ENCODE results near the gene BMPR2.

Gene BMPR2

DNA sequence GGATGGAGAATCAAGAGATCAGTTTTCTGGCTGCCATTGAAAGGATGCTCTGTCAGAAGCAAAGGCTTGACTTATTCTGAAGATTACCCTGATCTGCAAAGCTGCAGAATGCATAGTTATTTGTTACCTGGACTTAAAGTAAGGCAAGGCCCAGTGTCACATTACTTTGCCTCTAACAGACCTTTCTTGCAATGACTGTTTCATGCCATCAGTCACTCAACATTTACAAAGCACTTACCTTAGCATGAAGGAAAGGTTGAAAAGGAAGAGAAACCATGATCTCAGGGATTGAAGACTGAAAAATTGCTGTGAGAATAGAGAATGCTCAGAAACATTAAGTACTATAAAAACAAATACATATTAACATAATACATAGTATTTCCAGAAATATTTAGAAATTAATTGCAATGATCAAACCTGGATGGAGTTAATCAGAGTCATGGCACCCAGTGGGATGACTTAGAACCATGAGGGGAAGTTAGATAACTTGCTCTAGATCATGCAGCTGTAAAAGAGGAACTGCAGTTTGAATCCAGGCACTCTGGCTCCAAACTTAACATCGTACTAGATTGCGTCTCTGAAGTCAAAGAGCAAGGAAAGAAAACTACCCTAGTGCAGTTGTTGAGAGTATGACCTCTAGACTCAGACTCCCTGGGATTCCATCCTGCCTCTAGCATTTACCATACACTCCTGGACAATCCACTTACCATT lies 232.2 kb downstream of the BMPR2 start:
- DNase-seq: no peak

DNA sequence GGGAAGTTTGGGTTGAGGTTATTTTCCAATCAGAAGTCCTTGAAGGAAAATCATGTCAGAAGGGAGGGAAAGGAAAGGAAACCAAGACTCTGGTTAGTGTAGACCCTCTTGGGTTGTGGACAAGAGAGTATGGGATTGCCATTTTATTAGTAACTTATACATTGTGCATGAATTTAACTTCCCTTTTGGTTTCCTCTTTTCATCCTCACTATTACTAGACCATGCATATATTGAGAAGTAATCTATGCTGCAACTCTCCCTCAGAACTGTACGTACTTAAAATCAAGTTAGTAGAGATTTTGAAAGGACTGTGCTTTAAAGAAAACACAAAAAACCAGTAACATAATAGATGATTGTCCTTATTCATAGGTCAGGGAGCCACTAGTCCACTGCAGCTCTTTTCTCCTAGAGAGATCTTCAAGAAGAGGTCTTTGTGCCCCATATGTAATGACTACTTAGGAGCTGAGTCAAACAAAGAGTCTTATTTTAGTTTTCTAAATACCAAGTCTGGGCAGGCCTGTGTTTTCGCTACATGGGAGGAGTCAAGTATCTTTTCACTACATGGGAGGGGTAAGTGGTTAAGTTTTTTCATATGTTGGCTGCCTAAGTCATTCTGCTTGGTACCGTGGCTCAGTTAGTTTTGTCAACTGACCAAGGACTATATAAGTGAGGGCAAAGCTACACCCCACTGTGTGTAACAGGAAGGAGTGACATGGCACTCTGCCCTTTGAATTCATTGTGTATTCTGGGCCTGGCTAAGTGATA lies 233.4 kb downstream of the BMPR2 start:
- DNase-seq: no peak

DNA sequence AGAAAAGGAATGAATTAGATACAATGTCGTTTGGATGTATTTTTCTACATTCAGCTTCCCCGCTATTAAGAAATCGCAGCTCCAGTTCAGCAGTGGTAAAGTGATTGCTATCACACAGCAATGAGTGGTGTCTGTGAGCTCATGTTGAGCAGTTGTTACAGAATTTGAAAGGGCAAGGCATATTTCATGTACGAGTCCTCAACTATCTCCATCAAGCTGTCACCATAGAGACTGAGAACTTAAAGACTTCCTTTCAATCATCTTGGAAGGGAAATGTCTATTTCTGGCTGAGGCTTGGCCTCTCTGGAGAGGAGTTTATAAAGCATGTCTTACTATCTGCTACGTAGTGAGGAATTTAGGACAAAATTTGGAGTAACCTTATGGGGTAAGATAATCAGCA lies 234.3 kb downstream of the BMPR2 start:
- no peak for DNase-seq

DNA sequence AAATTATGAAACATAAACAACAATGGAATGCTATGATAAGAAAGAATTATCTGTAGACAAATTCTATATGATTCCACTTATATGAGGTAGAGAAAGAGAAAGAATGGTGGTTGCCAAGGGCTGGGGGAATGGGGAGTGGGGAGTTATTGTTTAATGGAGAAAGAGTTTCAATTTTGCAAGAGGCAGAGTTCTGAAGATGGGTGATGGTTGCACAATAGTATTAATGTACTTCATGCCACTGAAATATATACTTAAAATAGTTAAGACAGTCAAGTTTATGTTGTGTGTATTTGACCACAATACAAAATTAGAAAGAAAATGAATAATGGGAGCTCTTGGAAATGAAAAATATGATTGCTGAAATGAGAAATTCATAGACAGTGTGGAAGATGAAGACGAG lies 236.0 kb downstream of the BMPR2 start:
- DNase-seq: no peak

DNA sequence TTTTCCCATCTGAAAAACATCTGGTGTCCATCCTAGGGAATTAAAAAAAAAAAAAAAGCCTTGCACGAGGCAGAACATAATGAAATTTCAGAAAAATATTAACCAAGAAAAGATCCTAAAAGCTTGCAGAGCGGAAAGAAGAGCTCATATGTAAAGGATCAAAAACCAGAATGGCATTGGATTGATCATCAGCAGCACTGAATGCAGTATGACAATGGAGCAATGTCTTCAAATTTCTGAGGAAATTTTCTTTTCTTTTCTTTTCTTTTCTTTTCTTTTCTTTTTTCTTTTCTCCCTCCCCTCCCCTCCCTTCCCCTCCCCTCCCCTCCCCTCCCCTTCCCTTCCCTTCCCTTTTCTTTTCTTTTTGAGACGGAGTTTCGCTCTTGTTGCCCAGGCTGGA lies 237.4 kb downstream of the BMPR2 start:
- no peak for DNase-seq

Data from activated T-cell treated with anti-CD3 and anti-CD28 coated beads for 4 hours (primary cell).